Liver (tissue), 2 donors: ENCODE results near the gene ICA1L.

Experiments used
- CTCF ChIP-seq: fragments of 150-350 bp; IDR thresholded peaks from 2 replicates; pipeline ENCODE4 v1.5.1; 2017; ENCODE audit warnings: improper control_type of control experiment, low read depth, low read length; ENCODE audit not compliant: missing input control
- FOXA1 ChIP-seq: IDR thresholded peaks from 2 replicates; pipeline ENCODE4 v1.6.1; 2016; ENCODE audit warnings: antibody characterized with exemption
- donor health status: healthy.

DNA sequence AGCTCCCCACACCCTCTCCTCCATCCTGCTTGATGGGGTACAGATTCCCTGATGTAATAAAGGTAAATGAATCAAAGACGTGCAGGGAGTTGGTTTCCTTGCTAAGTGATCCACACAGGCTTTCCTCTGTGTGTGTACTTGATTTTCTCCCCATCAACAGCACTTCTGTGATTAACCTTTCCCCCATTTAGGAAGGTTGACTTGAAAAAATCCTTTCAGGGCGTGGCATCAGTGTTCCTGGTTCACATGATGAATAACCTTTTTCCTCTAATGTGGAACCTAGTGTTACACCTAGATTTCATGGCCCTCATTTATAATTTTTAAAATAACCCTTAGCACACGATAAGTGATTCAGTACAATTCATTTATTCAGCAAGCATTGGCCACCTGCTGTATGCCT is 115.0 kb downstream of the ICA1L start:
- TF ChIP-seq CTCF (no peak), FOXA1 (no peak)
